Mucosa of descending colon (tissue), 3 donors: ENCODE results near the gene ABTB2. TPM values are rescaled to one million over a fixed set of nuclear protein-coding genes. Genes with fewer than 3 reads are reported as not detected.
"Not testable (repeated sequence)": the region's sequence is repeated elsewhere in the genome, so short reads cannot be mapped to it uniquely, and the experiment has no call there.

ENCODE experiments used
- ATAC-seq: fragments of 200-7000 bp; cut with Tn5 transposase; one replicate; pipeline ENCODE4 v1.9.1; 2020; ENCODE audit warnings: mild to moderate bottlenecking, moderate library complexity
- DNase-seq, 3 donors: peaks; one replicate each; pipeline ENCODE4 v3.0.0-alpha.2; 2020
- H3K36me3 ChIP-seq: fragments of 200-600 bp; one replicate; pipeline ENCODE4 v1.8.0; 2021; ENCODE audit warnings: low read depth, mild to moderate bottlenecking
- H3K4me1 ChIP-seq: fragments of 200-600 bp; one replicate; pipeline ENCODE4 v1.8.0; 2021; ENCODE audit warnings: low read depth, mild to moderate bottlenecking
- H3K4me3 ChIP-seq: fragments of 200-600 bp; one replicate; pipeline ENCODE4 v1.8.0; 2021; ENCODE audit warnings: mild to moderate bottlenecking
- H3K9me3 ChIP-seq: fragments of 200-600 bp; one replicate; pipeline ENCODE4 v1.8.0; 2021; ENCODE audit warnings: mild to moderate bottlenecking
- CTCF ChIP-seq: fragments of 200-600 bp; IDR thresholded peaks from one replicate; pipeline ENCODE4 v1.8.0; 2022; ENCODE audit warnings: antibody characterized with exemption, mild to moderate bottlenecking
- intact Hi-C, 2 donors: fragments of 100-400 bp; cut with DNase I in 1 of 2; cut with micrococcal nuclease in 1 of 2; formaldehyde crosslinking; loops; one replicate each; pipeline versions ENCODE4 v1.11.0 to v1.11.1; 2022; cut with DNase I, micrococcal nuclease
- total RNA-seq, 3 donors: library from RNA; stranded (reverse); fragmentation: NEBNext Ultra II Directional in 2 of 3; extraction: Animal tissue kit (Norgen Biotek cat#: 25700) in 2 of 3; gene quantifications; one replicate each; pipeline versions ENCODE4 v1.2.1 to v1.2.4, GENCODE V29; 2021 to 2023
- donor health status: DM: no; HTN: no; CAD: no; lungs with moderate emphysema.
- donor health status: DM: no; HTN: no; CAD: no.
- donor health status: DM: no; HTN: yes; CAD: no.

ABTB2 gene
- total RNA-seq, 3 donors from 2014 or later = 12.8 to 16.8 (median 14.3) TPM

GRCh38 chr11:34250211-34250610, 107.6 kb downstream of the ABTB2 start:
- no peaks in the 10 kb centered on the region for H3K9me3 ChIP-seq
- ATAC-seq = no peak
- H3K4me1 ChIP-seq = peaks cover 7% of the 10 kb centered on the region
- DNase-seq = no peak
- no peaks in the 10 kb centered on the region for H3K36me3 ChIP-seq
- intact Hi-C loops = no loop called here
- no peak overlapping the region for H3K4me3 ChIP-seq
- TF ChIP-seq CTCF = no peak

- no peaks in the 10 kb centered on the region for H3K9me3 ChIP-seq
- no peak overlapping the region for H3K4me3 ChIP-seq
- DNase-seq = no peak
- intact Hi-C loops = no loop called here
- TF ChIP-seq CTCF = no peak
- no peaks in the 10 kb centered on the region for H3K36me3 ChIP-seq
- ATAC-seq = no peak
- peaks cover 12% of the 10 kb centered on the region for H3K4me1 ChIP-seq
Measured at GRCh38 chr11:34249439-34249838, 108.4 kb downstream of the ABTB2 start.

- DNase-seq, intact Hi-C loops, ATAC-seq, H3K9me3 ChIP-seq, H3K36me3 ChIP-seq, H3K4me3 ChIP-seq: not testable (repeated sequence)
- H3K4me1 ChIP-seq = peaks cover 29% of the 10 kb centered on the region
Measured at GRCh38 chr11:34246511-34246910, 111.3 kb downstream of the ABTB2 start.

- Histone ChIP-seq H3K4me1 (peaks cover 23% of the 10 kb centered on the region), H3K4me3 (no peak overlapping the region), H3K9me3 (no peaks in the 10 kb centered on the region), H3K36me3 (no peaks in the 10 kb centered on the region)
- TF ChIP-seq CTCF = no peak
- intact Hi-C loops = no loop called here
- DNase-seq = no peak
- no peak for ATAC-seq
Measured at GRCh38 chr11:34245041-34245440, 112.8 kb downstream of the ABTB2 start.

GRCh38 chr11:34243600-34244464, 114.0 kb downstream of the ABTB2 start:
- Histone ChIP-seq H3K36me3 (no peaks in the 10 kb centered on the region), H3K4me1 (peaks cover 23% of the 10 kb centered on the region), H3K4me3 (no peak overlapping the region), H3K9me3 (no peaks in the 10 kb centered on the region)
- ATAC-seq (peak; percentile 95), DNase-seq (peak; percentile 71 to 82 (median 74))
- TF ChIP-seq CTCF = no peak
- intact Hi-C loops = no loop called here

GRCh38 chr11:34242037-34242625, 115.7 kb downstream of the ABTB2 start:
- intact Hi-C loops = no loop called here
- no peak overlapping the region for H3K4me3 ChIP-seq
- no peak for DNase-seq

More at GRCh38 chr11:34242037-34242625, 115.7 kb downstream of the ABTB2 start:
- ATAC-seq = peak; percentile 22
- no peak for TF ChIP-seq CTCF
- no peaks in the 10 kb centered on the region for H3K9me3 ChIP-seq
- H3K36me3 ChIP-seq = no peaks in the 10 kb centered on the region
- peaks cover 23% of the 10 kb centered on the region for H3K4me1 ChIP-seq
